ENCODE results near the gene EGFL6. TPM values are rescaled to one million over a fixed set of nuclear protein-coding genes. Genes with fewer than 3 reads are reported as not detected.
A peak's percentile ranks its signal among the peaks of the same experiment; 100 is the strongest.

EGFL6 gene
- total and polyA plus RNA-seq, 2 of the 4 experiments (the other 2 are of a cell fraction): not detected

DNA sequence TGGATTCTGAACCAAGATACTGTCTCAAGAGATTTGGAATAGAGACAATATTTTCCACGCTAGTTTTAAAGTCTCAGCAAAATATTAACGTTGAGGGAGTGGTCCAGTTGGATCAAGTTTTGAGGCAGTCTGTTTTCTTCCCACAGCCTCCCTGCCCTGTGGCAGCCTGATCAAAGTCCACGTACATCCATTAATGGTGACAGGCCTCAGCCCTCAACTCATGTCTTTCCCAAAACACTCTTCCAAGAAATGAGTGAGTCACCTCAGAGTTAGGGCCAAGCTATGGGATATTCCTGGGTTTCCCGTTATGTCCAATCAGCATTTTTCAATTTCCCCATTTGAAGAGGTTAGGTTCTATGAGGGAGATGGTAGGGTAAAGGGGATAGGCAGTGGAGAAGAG lies 28.5 kb downstream of the EGFL6 start:
- Histone ChIP-seq H2AK5ac (ENCODE audit: low read depth, low read length) (no peak overlapping the region), H4K20me1 (ENCODE audit: insufficient read depth, low read length) (no peaks in the 10 kb centered on the region), H3K4me3 (ENCODE audit: insufficient read depth, low read depth, low read length) (no peak overlapping the region), H3K56ac (ENCODE audit: extremely low read depth, insufficient read depth, low read length) (no peak overlapping the region), H3K23ac (ENCODE audit: low read depth, low read length) (no peak overlapping the region), H3K4ac (ENCODE audit: low read depth, low read length) (no peak overlapping the region), H3K14ac (replicated peaks; ENCODE audit: low read depth, low read length) (no peak overlapping the region), H2BK120ac (ENCODE audit: low read depth, low read length) (no peak overlapping the region), H3K9ac (ENCODE audit: low read depth, low read length) (no peak overlapping the region), H4K8ac (ENCODE audit: low read depth in 2 of 2, low read length in 2 of 2) (no peak overlapping the region), H2AFZ (replicated peaks; ENCODE audit: low read length, poor library complexity) (no peak overlapping the region), H3K27me3 (ENCODE audit: control insufficient read depth, insufficient read depth, low read length) (peaks cover 11% of the 10 kb centered on the region), H3K9me1 (ENCODE audit: insufficient read depth, low read length) (no peaks in the 10 kb centered on the region), H3K9me3 (ENCODE audit: control insufficient read depth, insufficient read depth, low read length) (no peaks in the 10 kb centered on the region), H3K4me2 (ENCODE audit: low read depth, low read length) (no peak overlapping the region), H3K79me1 (ENCODE audit: low read depth in 1 of 2, low read length in 2 of 2) (no peaks in the 10 kb centered on the region), H2BK20ac (ENCODE audit: low read depth, low read length) (no peak overlapping the region), H3K4me1 (ENCODE audit: control insufficient read depth, insufficient read depth, low read length) (no peaks in the 10 kb centered on the region), H3K18ac (ENCODE audit: low read depth, low read length) (peak overlapping the region; percentile 44; the same call in 1 of the 2 replicates), H3K36me3 (ENCODE audit: control insufficient read depth, insufficient read depth, low read length) (no peaks in the 10 kb centered on the region), H2BK5ac (ENCODE audit: low read depth, low read length, poor library complexity, severe bottlenecking) (no peak overlapping the region), H4K91ac (ENCODE audit: insufficient read depth, low read depth, low read length) (no peak overlapping the region), H2BK15ac (ENCODE audit: low read depth, low read length) (no peak overlapping the region), H2AK9ac (replicated peaks; ENCODE audit: low read depth, low read length, poor library complexity) (no peak overlapping the region), H4K5ac (ENCODE audit: low read depth, low read length) (no peak overlapping the region; the same call in 1 of the 2 replicates), H3K27ac (ENCODE audit: insufficient read depth, low read length) (no peak overlapping the region)
- BruUV-seq (replicated peaks): no TSS peak
- TF ChIP-seq MAFK (IDR thresholded peaks at IDR 0.05; ENCODE audit: low read depth, low read length) (peak; percentile 87), RAD21 (IDR thresholded peaks at IDR 0.05; ENCODE audit: low read length) (no peak)
- ChIA-PET POLR2A (ENCODE audit: unreplicated experiment) (no interaction called here), CTCF (interaction anchor here (0.8 kb wide), 1 partner anchor 8 kb away, joined by 3 read pairs; no protein-coding TSS in a partner anchor)
- no CpG with 5 or more reads among the region's 4 CpGs for WGBS, 2 experiments (ENCODE audit: extremely low coverage in 2 of 2, insufficient read length in 1 of 2)
- DNase-seq: peak; percentile 6
- peak; percentile 17; the same call in 1 of the 2 replicates for ATAC-seq (ENCODE audit: low read depth)
- dilution Hi-C loops (cut with HindIII; ENCODE audit: low sequenced_read_pairs, unreplicated experiment): no loop called here
- intact Hi-C loops (cut with micrococcal nuclease): no loop called here
- in situ Hi-C loops (cut with MboI; ENCODE audit: low sequenced_read_pairs): no loop called here

Measured in IMR-90 (cell line).